CD4-positive, alpha-beta T cell treated with Interleukin-4 for 1 hour (primary cell): ENCODE data around the gene KIF24.
"Not testable (repeated sequence)": the region's sequence is repeated elsewhere in the genome, so short reads cannot be mapped to it uniquely, and the experiment has no call there.

Source experiments
- DNase-seq, 2 donors: peaks; one replicate each; pipeline ENCODE4 v3.0.0-alpha.2; 2020 to 2022

The KIF24 gene

DNA sequence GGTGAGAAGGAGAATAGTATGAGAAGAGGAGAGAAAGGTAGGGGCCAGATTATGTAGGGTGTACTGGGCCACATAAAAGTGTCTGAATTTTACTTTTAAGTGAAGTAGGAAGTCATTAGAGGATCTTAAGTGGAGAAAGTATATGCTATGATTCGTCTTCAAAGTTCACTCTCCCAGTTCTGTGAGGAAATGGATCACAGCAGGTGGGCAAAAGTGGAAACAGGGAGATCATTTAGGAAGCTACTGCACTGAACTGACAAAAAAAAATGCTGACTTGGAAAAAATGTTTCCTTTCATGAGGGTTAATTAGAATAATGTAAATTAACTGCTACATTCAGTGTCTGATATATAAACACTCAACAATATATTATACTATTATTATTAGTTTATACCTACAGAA lies 2.4 kb downstream of the KIF24 start:
- DNase-seq, result no peak

DNA sequence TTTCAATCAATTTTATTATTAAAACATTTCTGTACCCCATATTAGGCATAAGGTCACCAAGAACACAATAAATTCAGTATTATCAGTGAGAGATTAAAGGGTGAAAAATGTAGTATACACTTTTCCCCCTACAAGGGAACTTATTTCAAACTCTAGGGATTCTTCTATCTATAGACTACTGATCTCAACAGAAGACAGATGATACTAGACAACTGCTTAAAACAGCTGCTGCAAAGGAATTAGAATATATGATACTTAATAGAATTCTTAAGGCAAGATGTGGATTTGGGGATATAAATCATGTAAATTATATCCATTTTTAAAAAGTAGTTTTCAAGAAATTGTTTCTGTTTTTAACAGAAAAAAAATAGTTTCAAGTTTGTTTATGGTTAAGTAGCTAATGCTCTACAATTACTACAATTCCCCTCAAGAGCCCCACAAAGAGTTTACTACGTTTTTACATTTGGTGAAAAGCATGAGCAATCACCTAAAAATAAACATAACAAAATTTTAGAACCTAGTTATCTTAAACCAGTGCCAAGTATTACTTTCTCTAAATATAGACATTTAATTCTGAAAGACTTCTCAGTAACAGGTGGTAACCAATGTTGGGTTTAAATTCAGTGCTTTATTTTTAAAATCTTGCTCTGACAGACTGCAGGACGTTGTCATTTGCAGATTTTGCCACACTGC lies 6.0 kb downstream of the KIF24 start:
- no peak for DNase-seq

DNA sequence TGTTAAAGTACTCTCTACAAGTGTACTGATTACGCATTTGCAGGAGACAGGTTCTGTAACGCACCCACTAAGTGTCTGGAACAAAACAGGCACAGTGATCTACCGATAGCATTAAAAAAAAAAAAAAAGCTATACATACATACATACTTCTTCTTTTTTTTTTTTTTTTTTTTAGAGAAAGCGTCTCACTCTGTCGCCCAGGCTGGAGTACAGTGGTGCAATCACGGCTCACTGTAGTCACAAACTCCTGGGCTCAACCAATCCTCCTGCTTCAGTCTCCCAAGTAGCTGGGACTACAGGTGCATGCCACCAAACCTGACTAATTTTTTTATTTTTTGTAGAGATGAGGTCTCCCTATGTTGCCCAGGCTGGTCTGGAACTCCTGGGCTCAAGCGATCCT lies 7.6 kb downstream of the KIF24 start:
- DNase-seq, result no peak

DNA sequence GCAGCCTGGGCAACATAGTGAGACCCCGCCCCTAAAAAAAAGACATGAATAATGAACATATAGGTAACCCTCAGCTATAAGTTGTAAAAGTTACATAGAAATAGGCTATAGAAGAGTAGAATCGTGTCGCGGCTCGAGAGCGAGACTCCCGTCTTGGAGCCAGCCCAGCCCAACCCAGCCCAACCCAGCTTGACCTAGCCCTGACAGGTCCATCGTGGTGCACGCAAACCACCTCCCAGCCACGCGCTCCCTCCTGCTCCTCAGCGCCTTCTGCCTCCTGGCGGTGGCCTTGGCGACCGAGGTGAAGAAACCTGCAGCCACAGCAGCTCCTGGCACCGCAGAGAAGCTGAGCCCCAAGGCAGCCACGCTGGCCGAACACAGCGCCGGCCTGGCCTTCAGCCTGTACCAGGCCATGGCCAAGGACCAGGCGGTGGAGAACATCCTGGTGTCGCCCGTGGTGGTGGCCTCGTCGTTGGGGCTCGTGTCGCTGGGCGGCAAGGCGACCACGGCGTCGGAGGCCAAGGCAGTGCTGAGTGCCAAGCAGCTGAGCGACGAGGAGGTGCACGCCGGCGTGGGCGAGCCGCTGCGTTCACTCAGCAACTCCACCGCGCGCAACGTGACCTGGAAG lies 10.8 kb downstream of the KIF24 start:
- no peak for DNase-seq

DNA sequence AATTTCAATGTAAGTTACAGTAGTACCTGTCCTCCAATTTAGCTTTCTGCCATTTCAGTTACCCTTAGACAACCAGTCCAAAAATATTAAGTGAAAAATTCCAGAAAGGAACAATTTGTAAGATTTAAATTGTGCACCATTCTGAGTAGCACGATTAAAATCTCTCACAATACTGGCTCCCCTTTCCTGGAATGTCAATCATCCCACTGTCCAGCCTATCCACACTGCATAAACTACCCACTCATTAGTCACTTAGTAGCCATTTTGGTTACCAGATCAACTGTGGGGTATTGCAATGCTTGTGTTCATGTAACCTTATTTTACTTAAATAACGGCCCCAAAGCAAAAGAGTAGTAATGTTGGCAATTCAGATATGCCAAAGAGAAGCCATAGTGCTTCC lies 11.6 kb downstream of the KIF24 start:
- DNase-seq, result no peak

DNA sequence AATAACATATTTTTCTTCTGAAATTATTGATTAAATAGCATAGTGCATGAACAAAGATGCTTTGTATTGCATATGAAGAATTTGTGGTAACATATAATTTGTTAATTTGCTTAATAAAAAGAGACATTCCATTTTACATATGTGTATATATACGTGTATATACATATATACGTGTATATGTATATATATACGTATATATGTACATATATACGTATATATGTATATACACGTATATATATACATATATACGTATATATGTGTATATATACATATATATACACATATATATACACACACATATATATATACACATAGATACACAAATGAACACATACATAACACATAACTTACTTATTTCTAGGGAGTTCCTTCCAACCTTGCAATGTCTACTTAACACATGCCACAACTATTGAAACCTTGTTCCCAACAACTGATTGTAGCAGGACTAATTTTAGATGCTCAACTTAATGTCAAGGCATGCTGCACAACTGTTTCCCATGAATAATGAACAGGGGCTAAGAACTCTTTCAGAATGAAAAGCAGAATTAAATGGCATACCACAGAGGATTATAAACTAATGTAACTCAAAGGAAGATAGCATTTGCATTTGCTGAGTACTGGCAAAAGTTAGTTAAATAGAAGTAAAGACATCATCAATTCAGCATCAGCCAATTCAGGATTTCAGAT lies 17.4 kb downstream of the KIF24 start:
- no peak for DNase-seq

DNA sequence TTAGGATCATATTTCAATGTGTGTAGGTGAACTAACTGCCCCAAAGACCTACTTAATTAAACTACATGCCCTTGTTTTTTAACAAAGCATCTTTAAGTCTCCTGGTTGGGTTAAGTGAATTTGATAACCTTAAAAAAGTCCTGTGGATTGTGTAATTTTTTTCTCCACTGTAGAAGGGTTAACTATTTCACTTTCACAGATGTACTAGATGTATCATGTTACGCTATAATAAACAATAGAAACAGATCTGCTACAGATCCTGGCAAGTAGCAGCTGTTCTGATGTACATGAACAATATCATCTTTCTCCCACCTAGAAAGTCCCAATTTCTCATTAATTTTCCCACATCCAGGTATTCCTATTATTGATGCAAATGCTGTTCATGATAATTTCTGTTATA lies 18.9 kb downstream of the KIF24 start:
- no peak for DNase-seq

DNA sequence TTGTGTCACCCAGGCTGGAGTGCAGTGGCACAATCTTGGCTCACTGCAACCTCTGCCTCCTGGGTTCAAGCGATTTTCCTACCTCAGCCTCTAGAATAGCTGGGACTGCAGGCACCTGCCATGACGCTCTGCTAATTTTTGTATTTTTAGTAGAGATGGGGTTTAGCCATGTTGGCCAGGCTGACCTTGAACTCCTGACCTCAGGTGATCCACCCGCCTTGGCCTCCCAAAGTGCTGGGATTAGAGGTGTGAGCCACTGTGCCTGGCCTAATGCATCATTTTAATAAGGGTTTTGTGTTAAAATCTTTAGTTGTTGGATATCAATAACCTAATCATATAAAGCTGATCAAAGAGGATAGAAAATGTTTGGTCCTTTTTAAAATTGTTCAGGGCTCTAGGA lies 20.8 kb downstream of the KIF24 start:
- not testable (repeated sequence) for DNase-seq

DNA sequence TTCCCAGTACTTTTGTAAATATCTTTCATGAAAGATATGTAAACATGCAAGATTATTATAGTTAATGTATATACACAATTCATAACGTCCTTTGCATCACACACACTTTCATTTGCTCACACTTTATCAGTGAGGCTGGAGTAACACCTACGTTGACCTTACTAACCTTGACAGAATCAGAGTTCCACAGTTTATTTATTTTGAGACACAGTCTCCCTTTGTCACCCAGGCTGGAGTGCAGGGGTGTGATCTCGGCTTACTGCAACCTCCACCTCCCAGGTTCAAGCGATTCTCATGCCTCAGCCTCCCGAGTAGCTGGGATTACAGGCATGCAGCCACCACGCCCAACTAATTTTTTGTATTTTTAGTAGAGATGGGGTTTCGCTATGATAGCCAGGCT lies 28.0 kb downstream of the KIF24 start:
- not testable (repeated sequence) for DNase-seq

DNA sequence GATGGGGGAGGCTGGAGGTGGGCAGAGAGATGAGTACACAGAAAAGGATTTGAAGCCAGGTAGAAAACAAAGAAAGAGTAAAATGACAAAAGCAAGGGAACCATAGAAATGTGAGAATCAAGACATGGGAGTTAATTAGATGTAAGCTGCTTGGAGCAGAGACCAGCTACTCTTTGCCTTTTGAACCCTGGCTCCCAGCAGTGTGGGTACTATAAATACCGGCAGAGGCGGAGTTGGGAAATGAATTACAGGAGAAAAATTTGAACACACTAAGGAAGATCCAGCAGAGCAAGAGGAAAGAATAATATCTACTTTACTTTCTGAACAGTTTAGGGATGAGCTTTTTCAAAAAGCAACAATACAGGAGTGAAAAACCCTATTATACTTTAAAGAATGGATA lies 36.5 kb downstream of the KIF24 start:
- no peak for DNase-seq

DNA sequence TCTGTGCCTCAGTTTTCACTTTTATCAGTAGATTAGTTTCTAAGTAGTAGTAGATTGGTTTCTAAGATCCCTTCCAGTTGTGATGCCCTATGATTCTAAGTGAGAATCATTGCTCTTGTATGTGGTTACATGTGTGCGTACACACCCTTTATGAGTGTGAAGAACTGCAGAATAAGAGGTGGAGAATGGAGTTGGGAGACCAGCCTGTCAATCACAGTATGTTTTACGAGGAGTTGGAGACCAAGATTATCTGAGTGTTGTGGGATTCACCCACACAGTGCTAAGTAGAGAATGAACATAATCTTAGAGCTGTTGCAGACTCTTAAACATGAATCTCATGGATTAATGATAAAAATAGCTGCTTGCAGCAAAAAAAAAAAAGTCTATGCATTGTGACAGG lies 37.6 kb downstream of the KIF24 start:
- DNase-seq, result no peak

DNA sequence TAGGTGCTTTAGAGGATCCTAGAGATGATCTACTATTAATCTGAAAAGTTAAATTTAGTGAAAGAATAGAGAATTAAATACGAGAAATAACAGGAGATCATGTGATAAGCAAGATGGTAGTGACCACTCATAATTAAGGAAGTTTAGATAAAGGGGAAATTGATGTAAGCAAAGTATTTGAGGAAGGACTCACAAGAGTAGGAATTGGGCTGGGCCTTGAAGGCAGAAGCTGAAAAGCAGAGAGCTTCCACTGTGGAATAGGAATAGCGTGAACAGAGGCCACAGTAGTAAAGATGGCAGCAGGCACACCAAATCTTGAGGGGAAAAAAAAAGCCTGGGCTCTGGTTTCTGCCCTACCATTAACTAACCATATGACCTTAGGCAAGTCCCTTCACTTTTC lies 38.0 kb downstream of the KIF24 start:
- peak in 1 of 2 donors; percentile 12 for DNase-seq

DNA sequence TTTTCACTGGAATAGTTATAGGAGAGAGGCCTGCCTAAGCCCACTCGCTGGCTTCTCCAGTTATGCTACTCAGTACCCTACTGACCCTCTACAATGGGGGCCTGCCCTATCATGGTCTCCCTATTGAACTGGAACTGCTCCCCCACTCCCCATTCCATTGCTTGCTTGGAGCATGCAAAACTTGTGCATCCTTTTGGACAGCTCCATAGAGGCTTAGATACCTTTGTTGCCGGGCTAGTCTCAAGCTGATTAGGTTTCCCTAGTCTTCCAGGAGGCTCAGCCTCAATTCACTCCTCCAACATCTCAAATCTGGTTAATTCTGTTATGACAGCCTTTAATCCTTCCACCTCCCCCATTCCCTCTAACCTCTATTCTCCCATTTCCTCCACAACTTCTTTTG lies 39.9 kb downstream of the KIF24 start:
- DNase-seq, result no peak

DNA sequence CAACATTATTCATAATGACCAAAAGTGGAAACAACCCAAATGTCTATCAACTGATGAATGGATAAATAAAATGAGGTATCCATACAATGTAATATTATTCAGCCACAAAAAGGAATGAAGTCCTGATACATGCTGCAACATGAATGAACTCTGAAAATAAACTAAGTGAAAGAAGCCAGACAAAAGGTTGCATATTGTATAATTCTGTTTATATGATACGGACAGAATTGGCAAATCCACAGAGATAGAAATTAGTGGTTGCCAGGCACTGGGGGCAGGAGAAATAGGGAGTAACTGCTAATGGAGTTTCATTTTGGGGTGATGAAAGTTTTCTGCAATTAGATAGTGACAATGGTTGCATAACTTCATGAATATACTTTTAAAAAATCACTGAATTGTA lies 47.0 kb downstream of the KIF24 start:
- no peak for DNase-seq

DNA sequence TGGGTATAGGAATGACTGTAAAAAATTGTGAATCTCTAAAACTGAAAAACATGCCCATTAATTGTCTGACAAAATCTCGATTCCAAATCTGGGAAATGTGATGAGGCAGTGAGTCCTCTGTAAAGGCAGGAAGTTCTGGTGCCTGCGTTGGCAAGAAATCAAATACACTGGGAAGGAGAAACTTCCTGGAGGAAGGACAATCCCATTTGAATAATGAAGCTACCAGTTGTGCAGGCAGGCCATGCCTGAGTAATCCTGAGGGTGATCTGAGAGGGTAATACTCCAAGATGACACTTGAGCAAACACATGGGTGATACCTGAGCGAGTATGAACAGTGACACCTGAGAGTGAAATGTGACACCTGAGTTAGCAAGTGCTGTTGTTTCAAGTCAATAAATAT lies 49.7 kb downstream of the KIF24 start:
- no peak for DNase-seq
